ENCODE measurements around the gene PIH1D1. TPM values are rescaled to one million over a fixed set of nuclear protein-coding genes. Genes with fewer than 3 reads are reported as not detected.
A peak's percentile ranks its signal among the peaks of the same experiment; 100 is the strongest.

Gene PIH1D1
- total and polyA plus RNA-seq, 4 donors = 41.4 to 59.4 (median 47.2) TPM

- peaks cover 0 to 7% (median 5%) of the 10 kb centered on the region in 4 donors for H3K36me3 ChIP-seq (ENCODE audit: control insufficient read depth in 4 of 4, insufficient read depth in 3 of 4, low read depth in 1 of 4, low read length in 3 of 4)
- H3K27me3 ChIP-seq (ENCODE audit: control insufficient read depth in 4 of 4, insufficient read depth in 4 of 4, low read length in 3 of 4) = peaks cover 0 to 3% (median 1%) of the 10 kb centered on the region in 4 donors
- no peaks in the 10 kb centered on the region for H3K9me3 ChIP-seq (ENCODE audit: control insufficient read depth in 4 of 4, low read length in 3 of 4)
- DNase-seq (ENCODE audit: low spot score) = peak; percentile 83
- TF ChIP-seq HNF4A (conservative IDR thresholded peaks at IDR 0.05) (no peak), EGR1 (IDR thresholded peaks at IDR 0.05; ENCODE audit: low read depth in 2 of 2) (peak; percentile 64 to 66), JUND (IDR thresholded peaks at IDR 0.05) (no peak), SP1 (IDR thresholded peaks at IDR 0.05) (peak; percentile 44), TAF1 (conservative IDR thresholded peaks at IDR 0.05) (no peak)
- TF ChIP-seq, protein P1, sequence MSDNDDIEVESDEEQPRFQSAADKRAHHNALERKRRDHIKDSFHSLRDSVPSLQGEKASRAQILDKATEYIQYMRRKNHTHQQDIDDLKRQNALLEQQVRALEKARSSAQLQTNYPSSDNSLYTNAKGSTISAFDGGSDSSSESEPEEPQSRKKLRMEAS (IDR thresholded peaks at IDR 0.05) = no peak
- TF ChIP-seq, protein P2, sequence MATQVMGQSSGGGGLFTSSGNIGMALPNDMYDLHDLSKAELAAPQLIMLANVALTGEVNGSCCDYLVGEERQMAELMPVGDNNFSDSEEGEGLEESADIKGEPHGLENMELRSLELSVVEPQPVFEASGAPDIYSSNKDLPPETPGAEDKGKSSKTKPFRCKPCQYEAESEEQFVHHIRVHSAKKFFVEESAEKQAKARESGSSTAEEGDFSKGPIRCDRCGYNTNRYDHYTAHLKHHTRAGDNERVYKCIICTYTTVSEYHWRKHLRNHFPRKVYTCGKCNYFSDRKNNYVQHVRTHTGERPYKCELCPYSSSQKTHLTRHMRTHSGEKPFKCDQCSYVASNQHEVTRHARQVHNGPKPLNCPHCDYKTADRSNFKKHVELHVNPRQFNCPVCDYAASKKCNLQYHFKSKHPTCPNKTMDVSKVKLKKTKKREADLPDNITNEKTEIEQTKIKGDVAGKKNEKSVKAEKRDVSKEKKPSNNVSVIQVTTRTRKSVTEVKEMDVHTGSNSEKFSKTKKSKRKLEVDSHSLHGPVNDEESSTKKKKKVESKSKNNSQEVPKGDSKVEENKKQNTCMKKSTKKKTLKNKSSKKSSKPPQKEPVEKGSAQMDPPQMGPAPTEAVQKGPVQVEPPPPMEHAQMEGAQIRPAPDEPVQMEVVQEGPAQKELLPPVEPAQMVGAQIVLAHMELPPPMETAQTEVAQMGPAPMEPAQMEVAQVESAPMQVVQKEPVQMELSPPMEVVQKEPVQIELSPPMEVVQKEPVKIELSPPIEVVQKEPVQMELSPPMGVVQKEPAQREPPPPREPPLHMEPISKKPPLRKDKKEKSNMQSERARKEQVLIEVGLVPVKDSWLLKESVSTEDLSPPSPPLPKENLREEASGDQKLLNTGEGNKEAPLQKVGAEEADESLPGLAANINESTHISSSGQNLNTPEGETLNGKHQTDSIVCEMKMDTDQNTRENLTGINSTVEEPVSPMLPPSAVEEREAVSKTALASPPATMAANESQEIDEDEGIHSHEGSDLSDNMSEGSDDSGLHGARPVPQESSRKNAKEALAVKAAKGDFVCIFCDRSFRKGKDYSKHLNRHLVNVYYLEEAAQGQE (IDR thresholded peaks at IDR 0.05) = no peak
- WGBS = 1% methylated on average over 43 of the region's 43 CpGs
- H3K9ac ChIP-seq (ENCODE audit: low read depth in 1 of 2, low read length in 2 of 2) = no peak overlapping the region
- H3K4me1 ChIP-seq (ENCODE audit: control insufficient read depth in 4 of 4, insufficient read depth in 4 of 4, low read length in 3 of 4) = peaks cover 0 to 8% (median 3%) of the 10 kb centered on the region in 4 donors
- H3K27ac ChIP-seq (ENCODE audit: low read depth in 1 of 2, low read length in 2 of 2) = peak overlapping the region; percentile 28 to 56
- H3K4me3 ChIP-seq (ENCODE audit: low read depth in 1 of 3, low read length in 3 of 3) = peak overlapping the region; percentile 60 to 73 (median 65)
Measured at GRCh38 chr19:49442771-49443365, 8.7 kb downstream of the PIH1D1 start.

DNA sequence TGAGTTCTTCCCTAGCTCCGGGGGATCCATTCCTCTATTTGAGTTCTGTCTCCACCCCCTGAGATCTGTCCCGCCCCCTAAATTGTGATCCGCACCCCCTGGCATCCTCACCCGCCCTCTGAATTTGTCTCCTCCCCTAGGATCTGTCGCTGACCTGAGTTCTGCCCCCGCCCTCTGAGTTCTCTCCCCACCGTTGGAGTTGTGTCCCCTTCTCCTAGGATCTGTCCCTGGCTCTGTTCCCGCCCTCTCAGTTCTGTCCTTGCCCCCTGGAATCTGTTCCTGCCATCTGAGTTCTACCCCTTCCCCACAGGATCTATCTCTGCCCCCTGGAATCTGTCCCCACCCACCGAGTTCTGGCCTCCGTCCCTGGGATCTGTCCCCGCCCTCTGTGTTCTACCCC lies 9.3 kb downstream of the PIH1D1 start:
- peak overlapping the region in 1 of 3 donors; percentile 60 for H3K4me3 ChIP-seq (ENCODE audit: low read depth in 1 of 3, low read length in 3 of 3)
- H3K9me3 ChIP-seq (ENCODE audit: control insufficient read depth in 4 of 4, low read length in 3 of 4) = no peaks in the 10 kb centered on the region
- no peak for DNase-seq (ENCODE audit: low spot score)
- WGBS = 8% methylated on average over 11 of the region's 11 CpGs
- H3K27me3 ChIP-seq (ENCODE audit: control insufficient read depth in 4 of 4, insufficient read depth in 4 of 4, low read length in 3 of 4) = peaks cover 0 to 3% (median 1%) of the 10 kb centered on the region in 4 donors
- TF ChIP-seq HNF4G (IDR thresholded peaks at IDR 0.05) = no peak
- TF ChIP-seq HNF4A (conservative IDR thresholded peaks at IDR 0.05) = no peak
- TF ChIP-seq NR2F2 (IDR thresholded peaks at IDR 0.05) = no peak
- no peak for TF ChIP-seq ZBTB33 (IDR thresholded peaks at IDR 0.05)
- TF ChIP-seq YY1 (IDR thresholded peaks at IDR 0.05) = no peak
- TF ChIP-seq, protein P1 (IDR thresholded peaks at IDR 0.05) = no peak
- TF ChIP-seq GABPA (IDR thresholded peaks at IDR 0.05 in 1 of 2, conservative IDR thresholded peaks at IDR 0.05 in 1 of 2) = no peak
- no peak for TF ChIP-seq FOXA2 (IDR thresholded peaks at IDR 0.05)
- TF ChIP-seq, protein P3, sequence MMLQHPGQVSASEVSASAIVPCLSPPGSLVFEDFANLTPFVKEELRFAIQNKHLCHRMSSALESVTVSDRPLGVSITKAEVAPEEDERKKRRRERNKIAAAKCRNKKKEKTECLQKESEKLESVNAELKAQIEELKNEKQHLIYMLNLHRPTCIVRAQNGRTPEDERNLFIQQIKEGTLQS (IDR thresholded peaks at IDR 0.05) = no peak
- no peak for TF ChIP-seq SP1 (IDR thresholded peaks at IDR 0.05)
- TF ChIP-seq RXRA (IDR thresholded peaks at IDR 0.05) = no peak
- no peak for TF ChIP-seq RAD21 (IDR thresholded peaks at IDR 0.05)
- TF ChIP-seq TAF1 (conservative IDR thresholded peaks at IDR 0.05) = no peak
- TF ChIP-seq FOXA1 (IDR thresholded peaks at IDR 0.05) = no peak
- TF ChIP-seq EGR1 (IDR thresholded peaks at IDR 0.05; ENCODE audit: low read depth in 2 of 2) = no peak
- TF ChIP-seq, protein P2 (IDR thresholded peaks at IDR 0.05) = no peak
- TF ChIP-seq JUND (IDR thresholded peaks at IDR 0.05) = no peak
- TF ChIP-seq, protein P4, sequence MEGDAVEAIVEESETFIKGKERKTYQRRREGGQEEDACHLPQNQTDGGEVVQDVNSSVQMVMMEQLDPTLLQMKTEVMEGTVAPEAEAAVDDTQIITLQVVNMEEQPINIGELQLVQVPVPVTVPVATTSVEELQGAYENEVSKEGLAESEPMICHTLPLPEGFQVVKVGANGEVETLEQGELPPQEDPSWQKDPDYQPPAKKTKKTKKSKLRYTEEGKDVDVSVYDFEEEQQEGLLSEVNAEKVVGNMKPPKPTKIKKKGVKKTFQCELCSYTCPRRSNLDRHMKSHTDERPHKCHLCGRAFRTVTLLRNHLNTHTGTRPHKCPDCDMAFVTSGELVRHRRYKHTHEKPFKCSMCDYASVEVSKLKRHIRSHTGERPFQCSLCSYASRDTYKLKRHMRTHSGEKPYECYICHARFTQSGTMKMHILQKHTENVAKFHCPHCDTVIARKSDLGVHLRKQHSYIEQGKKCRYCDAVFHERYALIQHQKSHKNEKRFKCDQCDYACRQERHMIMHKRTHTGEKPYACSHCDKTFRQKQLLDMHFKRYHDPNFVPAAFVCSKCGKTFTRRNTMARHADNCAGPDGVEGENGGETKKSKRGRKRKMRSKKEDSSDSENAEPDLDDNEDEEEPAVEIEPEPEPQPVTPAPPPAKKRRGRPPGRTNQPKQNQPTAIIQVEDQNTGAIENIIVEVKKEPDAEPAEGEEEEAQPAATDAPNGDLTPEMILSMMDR (IDR thresholded peaks at IDR 0.05; ENCODE audit: low read depth, low read length, missing input control) = no peak
- H3K4me1 ChIP-seq (ENCODE audit: control insufficient read depth in 4 of 4, insufficient read depth in 4 of 4, low read length in 3 of 4) = peaks cover 0 to 8% (median 3%) of the 10 kb centered on the region in 4 donors
- no peak overlapping the region for H3K9ac ChIP-seq (ENCODE audit: low read depth in 1 of 2, low read length in 2 of 2)
- peaks cover 0 to 7% (median 5%) of the 10 kb centered on the region in 4 donors for H3K36me3 ChIP-seq (ENCODE audit: control insufficient read depth in 4 of 4, insufficient read depth in 3 of 4, low read depth in 1 of 4, low read length in 3 of 4)
- no peak overlapping the region for H3K27ac ChIP-seq (ENCODE audit: low read depth in 1 of 2, low read length in 2 of 2)
